Epithelial cell of prostate (primary cell): ENCODE results near the gene PLD5.
"Not testable (repeated sequence)": the region's sequence is repeated elsewhere in the genome, so short reads cannot be mapped to it uniquely, and the experiment has no call there.

Experiments
- DNase-seq: peaks from one replicate; pipeline ENCODE4 v3.0.0-alpha.2; 2011; ENCODE audit warnings: low read depth, low spot score
- H3K27ac ChIP-seq: fragments of 450-650 bp; 2 replicates; pipeline ENCODE4 v1.5.1; 2017; ENCODE audit warnings: mild to moderate bottlenecking

The PLD5 gene

DNA sequence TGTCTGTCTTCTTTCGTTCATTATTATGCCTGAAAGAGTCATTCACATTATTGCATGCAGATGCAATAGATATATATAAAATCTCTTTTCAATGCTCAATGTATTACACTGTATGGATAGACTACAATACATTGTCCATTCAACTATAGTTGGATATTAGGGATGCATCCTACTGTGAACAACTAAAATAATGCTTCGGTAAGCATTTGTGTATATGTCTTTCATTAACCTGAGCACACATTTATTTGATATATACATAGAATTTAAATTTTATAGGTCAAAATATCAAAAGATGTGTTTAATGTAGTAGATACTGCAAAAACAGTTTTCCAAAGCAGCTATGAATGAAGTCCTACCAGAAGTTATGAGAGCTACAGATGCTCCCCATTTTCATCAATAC, 8.9 kb downstream of the PLD5 start:
- DNase-seq = no peak
- no peak overlapping the region for H3K27ac ChIP-seq

DNA sequence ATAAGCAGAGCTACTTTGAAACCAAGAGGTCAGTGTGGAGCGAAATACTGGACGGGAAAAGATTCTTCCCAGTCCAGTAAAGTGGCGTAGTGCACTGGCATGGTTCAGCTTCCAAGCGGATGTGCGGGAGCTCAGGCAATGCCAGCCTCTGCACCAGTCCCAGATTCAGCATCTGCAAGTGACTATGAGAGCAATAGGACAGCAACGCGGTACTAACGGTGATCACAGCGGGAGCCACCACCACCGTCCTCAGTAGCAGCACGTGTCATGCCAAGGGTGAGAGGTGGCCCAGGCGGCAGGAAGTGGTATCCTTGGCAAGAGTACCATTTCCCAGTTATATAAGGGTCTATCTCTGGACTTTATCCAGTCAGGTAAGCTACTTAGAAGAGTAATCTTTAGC, 17.8 kb downstream of the PLD5 start:
- no peak overlapping the region for H3K27ac ChIP-seq
- no peak for DNase-seq

GRCh38 chr1:242489545-242489944, 35.0 kb downstream of the PLD5 start:
- no peak overlapping the region for H3K27ac ChIP-seq
- no peak for DNase-seq

DNA sequence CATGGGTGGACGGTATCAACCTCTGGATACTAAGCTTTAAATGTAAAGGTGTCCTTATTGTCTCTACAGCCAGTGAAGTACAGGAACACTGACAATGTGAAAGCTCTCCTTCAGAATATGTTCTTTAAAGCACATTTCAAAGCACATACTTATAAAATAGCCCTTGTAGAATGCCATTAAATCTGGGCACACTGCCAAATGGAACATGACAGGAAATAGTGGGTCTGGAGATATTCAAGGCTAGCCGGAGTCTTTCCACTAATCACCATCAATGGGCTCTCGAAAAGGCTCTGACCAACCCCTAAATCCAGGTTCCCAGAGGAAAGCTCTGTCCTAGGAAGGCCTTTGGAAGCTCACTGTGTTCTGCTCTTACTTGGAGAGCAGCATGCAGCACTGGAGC, 46.6 kb downstream of the PLD5 start:
- no peak for DNase-seq
- H3K27ac ChIP-seq = no peak overlapping the region

GRCh38 chr1:242470774-242471173, 53.7 kb downstream of the PLD5 start:
- no peak for DNase-seq
- H3K27ac ChIP-seq = no peak overlapping the region

DNA sequence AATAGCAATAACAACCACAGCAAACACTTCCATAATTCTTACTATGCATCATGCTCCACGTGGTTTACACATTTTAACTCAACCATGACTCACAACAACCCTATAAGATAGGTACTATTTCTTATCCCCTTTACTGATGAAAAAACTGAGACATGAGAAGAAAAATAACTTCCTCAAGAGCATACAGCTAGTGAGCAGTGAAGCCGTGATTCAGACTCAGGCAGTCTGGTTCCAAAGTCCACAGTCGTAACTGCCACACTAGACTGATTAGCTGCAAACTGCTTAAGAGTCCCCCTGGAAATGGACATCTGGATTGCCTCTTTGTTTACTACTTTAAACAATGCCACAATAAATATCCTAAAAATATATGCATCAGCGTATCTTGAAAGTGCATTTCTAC, 55.7 kb downstream of the PLD5 start:
- DNase-seq = no peak
- H3K27ac ChIP-seq = no peak overlapping the region

- no peak overlapping the region for H3K27ac ChIP-seq
- DNase-seq = no peak
Observed at GRCh38 chr1:242467556-242468145, 56.8 kb downstream of the PLD5 start.

- DNase-seq = no peak
- no peak overlapping the region for H3K27ac ChIP-seq
Observed at GRCh38 chr1:242462867-242463266, 61.6 kb downstream of the PLD5 start.

DNA sequence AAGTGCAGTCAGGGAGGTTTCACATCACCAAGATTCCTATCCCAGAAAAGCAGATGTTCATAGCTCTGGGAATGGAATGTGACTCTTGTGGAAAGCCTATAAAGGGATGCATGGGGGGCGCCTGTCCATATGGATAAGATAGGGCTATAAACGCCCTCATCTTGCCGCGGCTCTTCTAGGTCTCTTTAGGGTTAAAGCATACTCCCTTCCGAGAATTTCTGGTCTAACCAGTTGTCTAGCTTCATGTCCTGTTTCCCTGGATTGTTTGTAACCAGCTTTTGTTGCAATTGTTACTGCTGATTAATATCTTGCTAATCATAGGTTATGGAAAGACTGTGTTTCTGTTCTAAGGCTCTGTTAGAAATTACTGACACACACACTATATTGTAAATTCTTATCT, 64.8 kb downstream of the PLD5 start:
- not testable (repeated sequence) for DNase-seq, H3K27ac ChIP-seq

- DNase-seq = no peak
- no peak overlapping the region for H3K27ac ChIP-seq
Observed at GRCh38 chr1:242456726-242457269, 67.7 kb downstream of the PLD5 start.

GRCh38 chr1:242455052-242455361, 69.5 kb downstream of the PLD5 start:
- no peak overlapping the region for H3K27ac ChIP-seq
- no peak for DNase-seq

DNA sequence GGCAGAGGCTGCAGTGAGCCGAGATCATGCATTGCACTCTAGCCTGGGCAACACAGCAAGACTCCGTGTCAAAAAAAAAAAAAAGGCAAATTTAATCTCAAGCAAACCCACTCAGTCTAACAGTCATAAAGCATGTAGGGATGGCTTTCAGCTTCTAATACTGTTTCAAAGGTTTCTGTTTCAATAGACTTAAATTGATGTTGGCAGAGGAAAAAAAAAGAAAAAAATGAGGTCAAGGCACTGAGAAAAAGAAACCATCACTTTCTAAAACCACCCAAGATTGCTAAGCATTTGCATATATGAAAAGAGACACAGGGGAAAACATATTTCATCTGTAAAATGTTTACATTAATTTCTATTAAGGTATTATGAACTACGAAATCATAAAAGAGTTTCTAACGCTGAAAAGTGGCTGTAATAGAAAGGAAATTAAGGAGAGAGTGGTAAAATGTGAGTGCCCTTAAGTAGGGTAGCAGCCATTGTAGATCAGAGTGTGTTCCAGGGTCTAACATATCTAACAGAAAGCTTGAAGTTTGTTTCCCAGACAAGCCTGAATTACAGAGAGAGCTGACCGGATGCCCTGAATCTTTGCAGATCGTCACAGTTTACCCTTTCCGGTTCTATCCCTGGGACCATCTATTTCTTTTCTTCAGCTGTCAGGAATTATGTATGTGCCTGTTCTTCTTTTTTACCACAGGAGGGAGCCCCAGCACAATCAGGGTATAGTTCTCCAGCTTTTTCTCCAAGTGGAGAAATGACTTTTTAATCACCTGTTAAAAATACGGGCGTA, 70.0 kb downstream of the PLD5 start:
- no peak for DNase-seq
- no peak overlapping the region for H3K27ac ChIP-seq

DNA sequence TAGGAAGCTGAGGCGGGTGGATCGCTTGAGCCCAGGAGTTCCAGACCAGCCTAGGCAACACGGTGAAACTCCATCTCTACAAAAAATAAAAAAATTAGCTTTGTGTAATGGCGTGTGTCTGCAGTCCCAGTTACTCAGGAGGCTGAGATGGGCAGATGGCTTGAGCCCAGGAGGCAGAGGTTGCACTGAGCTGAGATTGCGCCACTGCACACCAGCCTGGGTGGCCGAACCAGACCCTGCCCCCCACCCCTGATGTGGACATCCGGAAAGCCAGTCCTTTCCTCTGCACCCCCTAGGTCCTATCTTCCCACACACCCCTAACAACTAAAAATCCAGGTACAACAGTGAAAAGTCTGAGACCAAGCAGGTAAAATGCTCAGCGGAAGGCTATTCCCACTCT, 71.9 kb downstream of the PLD5 start:
- H3K27ac ChIP-seq = no peak overlapping the region
- DNase-seq = no peak

GRCh38 chr1:242449661-242450060, 74.8 kb downstream of the PLD5 start:
- H3K27ac ChIP-seq = no peak overlapping the region
- no peak for DNase-seq

GRCh38 chr1:242448910-242449645, 75.4 kb downstream of the PLD5 start:
- no peak for DNase-seq
- no peak overlapping the region for H3K27ac ChIP-seq

- no peak overlapping the region for H3K27ac ChIP-seq
- no peak for DNase-seq
Observed at GRCh38 chr1:242447689-242448088, 76.8 kb downstream of the PLD5 start.

DNA sequence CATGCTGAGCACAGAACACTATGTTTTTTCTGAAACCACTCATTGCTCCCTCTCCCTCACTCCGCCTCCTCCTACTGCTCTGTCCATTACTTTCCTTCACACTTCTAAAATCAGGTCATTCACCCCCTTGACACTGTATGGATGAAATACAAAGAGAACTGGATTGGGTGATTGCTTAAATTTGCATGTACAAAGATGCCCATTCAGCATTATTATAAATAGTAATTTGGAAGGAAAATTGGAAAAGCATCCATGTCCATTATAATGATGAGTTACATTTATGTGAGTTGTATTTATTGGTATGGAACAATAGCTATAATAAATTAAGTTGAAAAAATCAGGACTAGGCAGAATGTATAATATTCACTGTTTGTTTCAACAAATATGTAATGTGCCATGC, 83.7 kb downstream of the PLD5 start:
- DNase-seq = no peak
- no peak overlapping the region for H3K27ac ChIP-seq

- H3K27ac ChIP-seq = no peak overlapping the region
- no peak for DNase-seq
Observed at GRCh38 chr1:242435200-242435599, 89.3 kb downstream of the PLD5 start.

DNA sequence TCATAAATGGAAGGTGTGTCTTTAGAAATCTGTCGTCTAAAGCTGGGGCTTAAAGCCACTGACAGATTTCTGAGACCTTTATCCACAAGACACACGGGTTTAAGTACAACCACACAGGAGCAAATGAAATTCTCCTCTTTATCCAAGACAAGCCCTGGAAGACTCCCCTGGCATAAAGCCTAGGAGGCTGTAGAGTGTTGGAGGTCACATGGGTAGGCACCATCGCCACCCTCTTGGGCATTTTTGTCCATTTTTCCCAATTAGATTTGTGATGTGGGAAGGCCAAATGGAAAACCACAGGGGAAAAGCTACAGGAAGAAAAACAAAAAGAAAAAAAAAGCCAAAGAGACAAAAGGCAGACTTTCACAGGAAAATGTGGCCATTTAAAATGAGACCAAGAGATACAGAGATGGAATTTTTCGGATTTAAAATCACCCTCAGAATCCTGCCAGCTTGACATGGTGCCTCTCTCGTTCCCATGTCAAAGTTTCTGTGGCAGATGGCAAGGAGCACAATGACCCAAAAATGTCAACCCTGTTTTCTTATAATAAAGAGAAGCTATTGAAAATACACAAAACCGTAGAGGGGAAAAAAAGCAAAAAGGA, 91.9 kb downstream of the PLD5 start:
- no peak overlapping the region for H3K27ac ChIP-seq
- DNase-seq = no peak

DNA sequence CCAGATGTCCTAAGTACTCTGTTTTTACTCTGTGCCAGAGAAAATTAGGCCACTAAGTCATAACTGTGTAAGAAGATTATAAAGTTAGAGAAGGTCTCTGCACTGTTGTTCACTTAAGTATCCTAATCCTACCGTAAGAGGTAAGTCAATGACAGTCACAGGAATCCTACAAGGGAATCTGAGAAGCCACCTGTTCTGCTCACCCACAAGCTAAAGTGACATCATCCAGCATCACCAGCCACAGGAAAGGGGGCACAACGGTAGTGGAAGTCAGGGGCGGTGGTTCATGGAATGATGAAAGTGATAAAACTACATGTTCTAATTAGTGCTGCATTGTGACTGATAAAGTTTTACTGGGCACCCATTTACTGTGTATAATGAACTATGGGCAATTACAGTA, 92.7 kb downstream of the PLD5 start:
- no peak overlapping the region for H3K27ac ChIP-seq
- no peak for DNase-seq

DNA sequence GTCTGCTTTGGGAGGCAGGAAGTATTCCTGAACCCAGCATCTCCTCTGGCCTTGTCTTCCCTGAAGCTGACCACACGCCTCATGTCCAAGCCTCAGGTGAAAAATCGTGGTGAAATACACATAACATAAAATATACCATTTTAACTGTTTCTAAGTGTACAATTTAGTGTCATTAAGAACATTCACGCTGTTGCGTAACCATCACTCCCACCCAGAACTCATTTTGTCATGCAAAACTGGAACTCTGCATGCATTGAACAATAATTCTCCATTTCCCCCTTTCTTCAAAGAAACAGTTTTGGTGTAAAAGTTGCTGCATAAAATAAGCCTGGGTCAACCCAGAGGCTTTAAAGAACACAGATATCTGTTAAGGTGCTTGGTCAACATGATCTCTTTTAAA, 93.5 kb downstream of the PLD5 start:
- H3K27ac ChIP-seq = no peak overlapping the region
- DNase-seq = no peak
